Esophagus squamous epithelium (tissue), 4 donors: Measurements from ENCODE around the gene MMS22L.

ENCODE experiments used
- CTCF ChIP-seq, 6 experiments: fragments of 450-650 bp in 4 of 6; fragments of 200-600 bp in 2 of 6; sonication (generic) in 2 of 6; IDR thresholded peaks; one replicate each; pipeline ENCODE4 v1.5.1; 2016 to 2019; ENCODE audit warnings: antibody characterized with exemption in 6 of 6, mild to moderate bottlenecking in 4 of 6, moderate library complexity in 4 of 6
- POLR2A ChIP-seq, 4 donors: fragments of 450-650 bp; IDR thresholded peaks; one replicate each; pipeline ENCODE4 v1.6.1; 2017; ENCODE audit warnings: antibody characterized with exemption in 4 of 4, mild to moderate bottlenecking in 4 of 4, moderate library complexity in 3 of 4

- TF ChIP-seq CTCF (IDR thresholded peaks at IDR 0.05) (no peak), POLR2A (IDR thresholded peaks at IDR 0.05) (no peak)
Measured at GRCh38 chr6:97205966-97206365, 77.0 kb downstream of the MMS22L start.
